ENCODE data around the gene STMN1. TPM values are rescaled to one million over a fixed set of nuclear protein-coding genes. Genes with fewer than 3 reads are reported as not detected.

The STMN1 gene
- total RNA-seq, 1 donor from 2014 or later: 519 TPM

DNA sequence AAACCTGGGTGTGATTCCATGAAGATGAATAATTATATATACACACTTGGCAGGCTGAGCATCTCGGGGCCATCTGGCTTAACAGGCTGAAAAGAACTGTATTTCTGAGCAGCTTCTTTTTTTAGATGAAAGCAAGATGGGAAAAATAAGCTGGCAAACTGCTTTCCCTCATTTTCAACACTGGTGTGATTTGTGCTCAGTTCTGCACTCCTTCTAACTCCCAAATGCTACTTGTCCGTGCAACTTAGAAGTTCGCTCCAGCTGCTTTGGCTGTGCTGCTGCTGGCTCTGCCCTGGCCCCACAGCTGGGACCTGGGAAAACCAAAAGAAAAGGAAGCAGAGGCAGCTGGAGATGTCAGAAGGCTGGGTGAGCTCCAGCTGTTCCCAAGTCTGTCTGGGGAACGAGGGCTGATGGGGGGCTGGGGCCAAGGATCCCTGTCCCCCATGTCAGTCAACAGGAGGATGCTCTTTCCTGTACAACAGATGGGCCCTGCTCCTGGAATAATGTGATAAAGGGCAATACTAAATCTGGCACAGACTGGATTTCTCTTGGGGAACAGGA lies 46.7 kb upstream of the STMN1 start:
- Mint-ChIP-seq H3K4me1 (peaks cover 13% of the 10 kb centered on the region), H3K4me3 (no peak overlapping the region), H3K27ac (peak overlapping the region; percentile 17), H3K36me3 (peaks cover 8% of the 10 kb centered on the region), H3K27me3 (ENCODE audit: insufficient read depth, low read depth) (no peaks in the 10 kb centered on the region), H3K9me3 (peaks cover 5% of the 10 kb centered on the region)
- Histone ChIP-seq H3F3A (ENCODE audit: low read depth) (no peaks in the 10 kb centered on the region), H3K4me3 (no peak overlapping the region), H3K9ac (no peak overlapping the region), H3K27me3 (no peaks in the 10 kb centered on the region), H3K27ac (no peak overlapping the region), H2AFZ (replicated peaks) (no peak overlapping the region), H4K20me1 (ENCODE audit: low read depth) (no peaks in the 10 kb centered on the region), H3K4me1 (no peaks in the 10 kb centered on the region), H3K79me2 (ENCODE audit: low read depth) (no peaks in the 10 kb centered on the region), H3K4me2 (no peak overlapping the region), H3K36me3 (no peaks in the 10 kb centered on the region), H3K9me3 (ENCODE audit: low read depth) (no peaks in the 10 kb centered on the region)
- no peak for DNase-seq (ENCODE audit: low spot score)
- TF ChIP-seq EZH2phosphoT487 (IDR thresholded peaks at IDR 0.05) (no peak), CTCF (IDR thresholded peaks at IDR 0.05) (no peak), EZH2 (IDR thresholded peaks at IDR 0.05) (no peak)

DNA sequence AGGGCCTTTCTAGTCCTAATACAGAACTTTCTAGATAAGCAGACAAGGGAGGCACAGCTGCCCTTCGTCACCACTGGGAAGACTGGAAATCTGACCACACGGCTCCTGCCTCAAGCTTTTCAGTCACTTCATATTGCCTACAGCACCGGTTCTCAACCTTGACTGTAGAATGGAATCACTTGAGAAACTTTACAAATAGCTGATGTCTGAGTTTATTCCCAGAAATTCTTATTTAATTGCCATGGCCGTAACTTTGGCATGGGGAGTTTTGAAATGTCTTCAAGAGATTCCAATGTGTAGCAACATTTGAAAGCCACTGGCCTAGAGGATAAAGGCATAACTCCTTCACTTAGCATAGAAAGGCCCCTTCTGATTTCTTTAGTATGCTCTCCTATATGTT lies 42.4 kb upstream of the STMN1 start:
- TF ChIP-seq EZH2phosphoT487 (IDR thresholded peaks at IDR 0.05) (no peak), CTCF (IDR thresholded peaks at IDR 0.05) (no peak), EZH2 (IDR thresholded peaks at IDR 0.05) (no peak)
- Histone ChIP-seq H3K9me3 (ENCODE audit: low read depth) (no peaks in the 10 kb centered on the region), H3K4me1 (peaks cover 5% of the 10 kb centered on the region), H3K9ac (no peak overlapping the region), H3K27me3 (peaks cover 8% of the 10 kb centered on the region), H3K27ac (no peak overlapping the region), H3K79me2 (ENCODE audit: low read depth) (no peaks in the 10 kb centered on the region), H3K36me3 (no peaks in the 10 kb centered on the region), H3F3A (ENCODE audit: low read depth) (peaks cover 11% of the 10 kb centered on the region), H3K4me3 (no peak overlapping the region), H3K4me2 (no peak overlapping the region), H4K20me1 (ENCODE audit: low read depth) (no peaks in the 10 kb centered on the region), H2AFZ (replicated peaks) (no peak overlapping the region)
- H3K27me3 Mint-ChIP-seq (ENCODE audit: insufficient read depth, low read depth): no peaks in the 10 kb centered on the region
- peaks cover 17% of the 10 kb centered on the region for H3K9me3 Mint-ChIP-seq
- no peak overlapping the region for H3K27ac Mint-ChIP-seq
- H3K4me1 Mint-ChIP-seq: peaks cover 20% of the 10 kb centered on the region
- no peak for DNase-seq (ENCODE audit: low spot score)
- H3K4me3 Mint-ChIP-seq: no peak overlapping the region
- peaks cover 2% of the 10 kb centered on the region for H3K36me3 Mint-ChIP-seq

DNA sequence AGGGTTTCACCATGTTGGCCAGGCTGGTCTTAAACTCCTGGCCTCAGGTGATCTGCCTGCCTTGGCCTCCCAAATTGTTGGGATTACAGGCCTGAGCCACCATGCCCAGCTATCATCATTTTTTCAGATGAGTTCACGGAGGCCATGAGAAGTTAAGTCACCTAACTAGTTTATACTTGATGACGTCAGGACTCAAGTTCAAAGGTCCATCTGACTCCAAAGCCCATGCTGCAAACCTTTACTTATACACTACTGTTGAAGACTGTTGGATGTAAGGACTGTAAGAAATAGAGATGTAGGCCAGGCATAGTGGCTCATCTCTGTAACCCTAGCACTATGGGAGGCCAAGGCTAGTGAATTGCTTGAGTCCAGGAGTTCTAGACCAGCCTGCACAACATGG lies 40.8 kb upstream of the STMN1 start:
- peaks cover 14% of the 10 kb centered on the region for H3K4me1 Mint-ChIP-seq
- no peaks in the 10 kb centered on the region for H3K36me3 ChIP-seq
- no peak overlapping the region for H3K4me3 Mint-ChIP-seq
- H3K9ac ChIP-seq: no peak overlapping the region
- H3K4me3 ChIP-seq: no peak overlapping the region
- no peak overlapping the region for H3K27ac ChIP-seq
- peaks cover 5% of the 10 kb centered on the region for H3K4me1 ChIP-seq
- H3K36me3 Mint-ChIP-seq: peaks cover 2% of the 10 kb centered on the region
- peaks cover 11% of the 10 kb centered on the region for H3F3A ChIP-seq (ENCODE audit: low read depth)
- no peak for DNase-seq (ENCODE audit: low spot score)
- no peaks in the 10 kb centered on the region for H3K79me2 ChIP-seq (ENCODE audit: low read depth)
- H3K27me3 Mint-ChIP-seq (ENCODE audit: insufficient read depth, low read depth): peaks cover 4% of the 10 kb centered on the region
- no peak overlapping the region for H2AFZ ChIP-seq (replicated peaks)
- no peak for TF ChIP-seq EZH2phosphoT487 (IDR thresholded peaks at IDR 0.05)
- no peak for TF ChIP-seq EZH2 (IDR thresholded peaks at IDR 0.05)
- TF ChIP-seq CTCF (IDR thresholded peaks at IDR 0.05): no peak
- H3K4me2 ChIP-seq: no peak overlapping the region
- H4K20me1 ChIP-seq (ENCODE audit: low read depth): no peaks in the 10 kb centered on the region
- H3K9me3 Mint-ChIP-seq: peaks cover 23% of the 10 kb centered on the region
- H3K27ac Mint-ChIP-seq: no peak overlapping the region
- peaks cover 8% of the 10 kb centered on the region for H3K27me3 ChIP-seq
- H3K9me3 ChIP-seq (ENCODE audit: low read depth): no peaks in the 10 kb centered on the region

Measured in neural progenitor cell (in vitro differentiated cells).